Duodenal mucosa (tissue), 2 donors: ENCODE measurements around the gene PRKG1.
A peak's percentile ranks its signal among the peaks of the same experiment; 100 is the strongest.

Experiments used
- H3K27ac ChIP-seq: one replicate; pipeline ENCODE4 v1.7.0; 2013; ENCODE audit warnings: low read depth, low read length
- H3K27me3 ChIP-seq, 2 donors: one replicate each; pipeline ENCODE4 v1.7.0; 2013; ENCODE audit warnings: low read length in 2 of 2, control low read depth in 1 of 2; ENCODE audit not compliant: insufficient read depth in 2 of 2, control insufficient read depth in 1 of 2
- H3K36me3 ChIP-seq, 2 donors: one replicate each; pipeline ENCODE4 v1.7.0; 2013; ENCODE audit warnings: low read length in 2 of 2, control low read depth in 1 of 2; ENCODE audit not compliant: insufficient read depth in 2 of 2, control insufficient read depth in 1 of 2
- H3K4me1 ChIP-seq, 2 donors: one replicate each; pipeline ENCODE4 v1.7.0; 2013; ENCODE audit warnings: low read length in 2 of 2, control low read depth in 1 of 2; ENCODE audit not compliant: insufficient read depth in 2 of 2, control insufficient read depth in 1 of 2
- H3K4me3 ChIP-seq, 2 donors: one replicate each; pipeline ENCODE4 v1.7.0; 2013; ENCODE audit warnings: low read length in 2 of 2, low read depth in 1 of 2
- H3K9ac ChIP-seq, 2 donors: one replicate each; pipeline ENCODE4 v1.7.0; 2013; ENCODE audit warnings: low read length in 2 of 2, low read depth in 1 of 2
- H3K9me3 ChIP-seq, 2 donors: one replicate each; pipeline ENCODE4 v1.7.0; 2013; ENCODE audit warnings: low read length in 2 of 2, control low read depth in 1 of 2; ENCODE audit not compliant: control insufficient read depth in 1 of 2

Gene PRKG1

DNA sequence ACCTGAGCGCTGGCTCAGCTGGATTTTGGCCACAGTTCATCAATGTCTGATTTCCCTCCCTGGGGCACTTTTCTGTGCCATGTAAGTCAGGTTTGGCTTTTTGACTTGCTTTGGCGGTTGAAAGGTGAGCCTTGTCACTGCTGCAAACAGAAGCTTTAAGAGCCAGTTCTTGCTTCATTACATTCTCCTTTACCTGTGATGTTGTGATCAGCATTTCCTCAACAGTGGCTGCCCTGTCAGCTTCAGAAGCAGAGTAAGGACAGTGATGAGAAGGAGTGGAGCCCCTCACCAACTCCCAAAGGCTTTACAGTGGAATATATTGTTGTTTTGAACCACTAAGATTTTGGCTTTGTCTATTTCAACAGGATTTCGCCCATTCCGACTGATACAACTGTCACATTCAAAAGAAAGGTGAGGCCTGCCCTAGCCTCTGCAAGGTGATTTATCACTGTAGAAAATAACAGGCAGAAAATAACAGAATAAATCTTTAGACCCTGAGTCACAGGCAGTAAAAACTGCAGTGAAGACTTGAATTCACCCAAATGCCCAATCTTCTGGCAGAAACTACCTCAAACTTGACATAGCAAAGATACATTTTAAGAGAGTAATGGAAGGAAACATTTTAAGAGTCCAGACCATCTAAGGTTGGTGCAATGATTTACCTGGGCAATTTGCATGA is 1226.5 kb downstream of the PRKG1 start:
- Histone ChIP-seq H3K9ac (no peak overlapping the region), H3K4me3 (no peak overlapping the region), H3K27me3 (no peaks in the 10 kb centered on the region), H3K36me3 (no peaks in the 10 kb centered on the region), H3K9me3 (no peaks in the 10 kb centered on the region), H3K4me1 (no peaks in the 10 kb centered on the region), H3K27ac (no peak overlapping the region)

DNA sequence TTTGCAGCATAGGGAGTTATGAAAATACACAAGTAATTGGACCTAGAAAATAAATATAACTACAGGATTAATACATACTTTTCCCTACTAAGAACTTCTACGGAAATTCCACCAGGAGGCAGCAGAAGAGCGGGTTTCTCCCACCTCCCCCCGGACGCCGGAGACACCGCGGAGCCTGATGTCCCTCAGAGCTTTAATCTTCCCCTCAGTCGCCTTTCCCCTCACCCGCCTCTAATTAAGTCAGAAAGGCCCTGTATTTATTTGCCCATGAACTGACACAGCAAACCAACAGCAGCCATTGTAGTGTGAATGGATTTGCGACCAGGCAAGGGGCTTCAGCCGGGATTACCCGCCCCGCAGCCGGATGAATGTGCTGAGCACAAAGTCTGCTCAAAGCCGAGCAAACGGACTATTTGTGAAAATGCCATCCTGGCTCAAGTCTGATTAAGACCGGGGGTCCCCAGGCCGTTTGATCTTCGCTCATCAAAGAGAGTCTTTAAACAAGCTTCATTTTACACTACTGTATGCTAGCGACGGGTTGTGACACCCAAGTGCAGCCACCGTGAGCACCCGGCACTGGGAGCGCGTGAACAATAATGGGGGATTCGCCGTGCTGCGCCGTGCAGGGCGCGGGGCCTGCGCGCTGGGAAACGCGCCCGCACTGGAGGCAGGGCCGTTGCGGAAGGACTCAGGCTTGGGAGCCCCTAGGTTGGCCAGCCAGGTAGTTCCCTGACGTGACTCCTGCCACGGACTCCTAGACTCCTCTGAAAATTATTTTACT is 1234.2 kb downstream of the PRKG1 start:
- Histone ChIP-seq H3K9me3 (no peaks in the 10 kb centered on the region), H3K36me3 (no peaks in the 10 kb centered on the region), H3K27me3 (peaks cover 13 to 21% of the 10 kb centered on the region in 2 donors), H3K4me3 (peak overlapping the region; percentile 74 to 81), H3K27ac (no peak overlapping the region), H3K4me1 (peaks cover 6 to 8% of the 10 kb centered on the region in 2 donors), H3K9ac (peak overlapping the region; percentile 39 to 51)

DNA sequence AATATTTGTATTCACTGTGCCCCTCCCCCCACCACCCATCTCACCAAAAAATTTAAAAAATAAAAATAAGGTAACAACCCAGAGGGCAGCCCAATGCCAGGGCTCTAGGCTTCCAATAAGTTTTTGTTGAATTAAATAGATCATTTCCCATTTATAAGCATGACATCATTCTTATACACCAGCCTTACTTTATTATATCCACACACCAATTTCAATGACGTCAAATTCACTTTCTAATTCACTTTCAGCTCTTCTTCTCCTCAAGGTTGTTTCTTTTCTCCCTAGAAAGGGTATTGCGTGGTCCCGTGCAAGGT is 1238.6 kb downstream of the PRKG1 start:
- Histone ChIP-seq H3K9ac (no peak overlapping the region), H3K36me3 (no peaks in the 10 kb centered on the region), H3K27me3 (peaks cover 17 to 41% of the 10 kb centered on the region in 2 donors), H3K27ac (no peak overlapping the region), H3K9me3 (no peaks in the 10 kb centered on the region), H3K4me3 (peak overlapping the region; percentile 70 to 73), H3K4me1 (peaks cover 10 to 21% of the 10 kb centered on the region in 2 donors)

DNA sequence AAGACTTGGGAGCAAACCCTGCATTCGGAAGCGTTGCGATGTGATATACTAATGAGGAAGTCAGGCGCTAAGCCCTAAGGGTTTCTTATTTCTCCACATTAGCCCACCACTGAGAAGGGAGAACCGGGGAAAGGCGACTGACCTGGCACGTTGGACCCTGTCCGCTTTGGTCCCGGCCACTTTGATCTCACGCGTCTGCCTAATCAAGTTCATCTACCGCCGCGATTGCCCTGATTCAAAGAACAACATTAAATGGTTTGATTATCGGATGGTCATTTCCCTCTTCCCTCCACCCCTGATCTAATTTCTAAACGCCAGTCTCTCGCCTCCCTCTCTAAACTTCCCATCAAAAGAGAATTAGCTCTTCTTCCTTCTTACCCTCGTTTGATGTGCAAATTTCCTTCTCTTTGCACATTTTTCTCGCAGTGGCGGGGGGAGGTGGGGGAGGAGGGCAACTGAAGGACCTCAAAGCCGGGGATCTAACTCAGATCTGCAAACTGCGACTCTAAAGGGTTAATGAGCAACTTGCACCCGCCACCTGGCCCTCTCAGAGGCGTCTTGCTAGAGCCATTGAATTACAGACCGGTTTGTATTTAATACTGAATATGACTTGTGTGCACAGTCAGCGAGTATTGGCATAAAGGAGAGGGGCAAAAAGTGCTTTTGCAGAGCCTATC is 1239.1 kb downstream of the PRKG1 start:
- H3K4me1 ChIP-seq = peaks cover 10 to 20% of the 10 kb centered on the region in 2 donors
- H3K9ac ChIP-seq = no peak overlapping the region
- H3K27me3 ChIP-seq = peaks cover 17 to 41% of the 10 kb centered on the region in 2 donors
- H3K36me3 ChIP-seq = no peaks in the 10 kb centered on the region
- no peak overlapping the region for H3K27ac ChIP-seq
- peak overlapping the region; percentile 70 to 73 for H3K4me3 ChIP-seq
- H3K9me3 ChIP-seq = no peaks in the 10 kb centered on the region

DNA sequence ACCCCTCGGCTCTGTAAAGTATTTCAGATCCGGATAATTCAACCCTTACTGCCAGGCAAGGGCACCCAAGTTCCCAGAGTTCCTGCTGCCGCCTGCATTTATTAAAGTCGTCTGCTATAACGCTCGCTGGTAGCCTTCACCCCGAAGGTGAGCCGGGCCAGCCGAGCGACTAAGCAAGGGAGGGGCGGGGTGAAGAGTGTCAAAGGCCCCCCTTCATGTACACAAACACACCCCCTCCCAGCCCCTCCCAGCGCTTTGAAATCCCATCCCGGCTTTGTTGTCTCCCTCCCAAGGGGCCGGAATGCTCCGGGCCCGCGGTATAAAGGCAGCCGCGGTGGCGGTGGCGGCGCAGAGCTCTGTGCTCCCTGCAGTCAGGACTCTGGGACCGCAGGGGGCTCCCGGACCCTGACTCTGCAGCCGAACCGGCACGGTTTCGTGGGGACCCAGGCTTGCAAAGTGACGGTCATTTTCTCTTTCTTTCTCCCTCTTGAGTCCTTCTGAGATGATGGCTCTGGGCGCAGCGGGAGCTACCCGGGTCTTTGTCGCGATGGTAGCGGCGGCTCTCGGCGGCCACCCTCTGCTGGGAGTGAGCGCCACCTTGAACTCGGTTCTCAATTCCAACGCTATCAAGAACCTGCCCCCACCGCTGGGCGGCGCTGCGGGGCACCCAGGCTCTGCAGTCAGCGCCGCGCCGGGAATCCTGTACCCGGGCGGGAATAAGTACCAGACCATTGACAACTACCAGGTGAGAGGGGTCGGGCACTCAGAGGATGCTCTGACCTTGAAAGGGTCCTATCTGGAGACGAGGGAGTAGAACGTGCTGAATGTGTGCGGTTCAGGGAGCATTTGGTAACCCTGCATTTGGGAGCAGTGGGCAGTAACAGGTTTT is 1239.9 kb downstream of the PRKG1 start, which contains the start of gene DKK1:
Gene DKK1, plus strand, starts transcription at position 349 of the 889 bp plus-strand sequence. Its CDS starts 154 bp downstream, at position 503.
- no peaks in the 10 kb centered on the region for H3K36me3 ChIP-seq
- peak within 1 kb of the TSS in 1 of 2 donors; percentile 12 for H3K9ac ChIP-seq
- no peaks in the 10 kb centered on the region for H3K9me3 ChIP-seq
- H3K4me1 ChIP-seq = peaks cover 10 to 16% of the 10 kb centered on the region in 2 donors
- H3K27me3 ChIP-seq = peaks cover 17 to 35% of the 10 kb centered on the region in 2 donors
- H3K4me3 ChIP-seq = peak within 1 kb of the TSS; percentile 70 to 73
- no peak within 1 kb of the TSS for H3K27ac ChIP-seq

DNA sequence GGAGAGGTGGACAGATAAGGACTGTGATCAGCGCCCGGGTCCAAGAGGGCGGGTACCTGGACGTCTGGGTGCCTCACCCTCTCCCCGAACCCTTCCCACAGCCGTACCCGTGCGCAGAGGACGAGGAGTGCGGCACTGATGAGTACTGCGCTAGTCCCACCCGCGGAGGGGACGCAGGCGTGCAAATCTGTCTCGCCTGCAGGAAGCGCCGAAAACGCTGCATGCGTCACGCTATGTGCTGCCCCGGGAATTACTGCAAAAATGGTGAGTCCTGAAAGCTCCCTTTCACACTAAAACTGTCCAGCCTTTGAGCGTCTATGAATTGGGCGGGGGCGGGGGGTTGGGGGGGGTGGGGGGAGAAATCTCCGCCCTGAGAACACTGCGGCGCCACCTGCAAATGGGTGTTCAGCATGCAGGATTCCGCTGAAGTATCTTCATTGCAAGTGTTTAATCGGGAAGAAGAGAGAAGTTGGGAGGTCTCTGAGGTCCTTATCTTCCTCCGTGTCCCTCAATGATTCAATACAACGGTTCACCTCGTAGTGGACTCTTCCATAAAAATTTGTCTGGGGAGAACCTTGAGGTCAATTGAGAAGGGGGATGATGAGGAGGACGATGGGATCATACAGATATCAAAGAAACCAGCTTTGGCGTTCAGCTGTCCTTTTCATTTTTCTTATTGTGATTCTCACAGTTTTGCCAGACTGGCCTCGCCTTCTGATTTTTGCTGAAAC is 1240.7 kb downstream of the PRKG1 start:
- Histone ChIP-seq H3K9me3 (no peaks in the 10 kb centered on the region), H3K36me3 (no peaks in the 10 kb centered on the region), H3K9ac (no peak overlapping the region), H3K27ac (no peak overlapping the region), H3K27me3 (peaks cover 12 to 32% of the 10 kb centered on the region in 2 donors), H3K4me1 (peaks cover 10 to 16% of the 10 kb centered on the region in 2 donors), H3K4me3 (peak overlapping the region; percentile 70 to 73)

DNA sequence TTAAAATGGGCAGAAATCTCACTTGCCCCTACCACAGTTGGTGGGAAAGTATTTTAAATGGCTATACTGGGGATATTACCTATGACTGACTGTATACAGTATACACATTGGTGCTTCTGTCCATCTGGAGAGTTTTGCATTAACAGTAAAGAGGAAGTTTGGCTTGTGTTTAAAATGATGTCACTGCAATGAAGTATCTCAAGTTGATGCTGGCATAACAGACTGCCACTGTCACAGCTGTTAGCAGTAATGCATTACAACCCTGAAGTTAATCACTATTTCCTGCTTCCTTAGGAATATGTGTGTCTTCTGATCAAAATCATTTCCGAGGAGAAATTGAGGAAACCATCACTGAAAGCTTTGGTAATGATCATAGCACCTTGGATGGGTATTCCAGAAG is 1241.7 kb downstream of the PRKG1 start:
- no peak overlapping the region for H3K9ac ChIP-seq
- H3K27ac ChIP-seq = no peak overlapping the region
- H3K27me3 ChIP-seq = peaks cover 11 to 32% of the 10 kb centered on the region in 2 donors
- no peaks in the 10 kb centered on the region for H3K9me3 ChIP-seq
- H3K36me3 ChIP-seq = no peaks in the 10 kb centered on the region
- no peak overlapping the region for H3K4me3 ChIP-seq
- H3K4me1 ChIP-seq = peaks cover 10 to 16% of the 10 kb centered on the region in 2 donors

DNA sequence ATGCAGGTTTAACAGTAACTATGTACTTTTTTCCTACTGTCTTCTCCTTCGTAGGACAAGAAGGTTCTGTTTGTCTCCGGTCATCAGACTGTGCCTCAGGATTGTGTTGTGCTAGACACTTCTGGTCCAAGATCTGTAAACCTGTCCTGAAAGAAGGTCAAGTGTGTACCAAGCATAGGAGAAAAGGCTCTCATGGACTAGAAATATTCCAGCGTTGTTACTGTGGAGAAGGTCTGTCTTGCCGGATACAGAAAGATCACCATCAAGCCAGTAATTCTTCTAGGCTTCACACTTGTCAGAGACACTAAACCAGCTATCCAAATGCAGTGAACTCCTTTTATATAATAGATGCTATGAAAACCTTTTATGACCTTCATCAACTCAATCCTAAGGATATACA is 1242.2 kb downstream of the PRKG1 start:
- no peak overlapping the region for H3K4me3 ChIP-seq

DNA sequence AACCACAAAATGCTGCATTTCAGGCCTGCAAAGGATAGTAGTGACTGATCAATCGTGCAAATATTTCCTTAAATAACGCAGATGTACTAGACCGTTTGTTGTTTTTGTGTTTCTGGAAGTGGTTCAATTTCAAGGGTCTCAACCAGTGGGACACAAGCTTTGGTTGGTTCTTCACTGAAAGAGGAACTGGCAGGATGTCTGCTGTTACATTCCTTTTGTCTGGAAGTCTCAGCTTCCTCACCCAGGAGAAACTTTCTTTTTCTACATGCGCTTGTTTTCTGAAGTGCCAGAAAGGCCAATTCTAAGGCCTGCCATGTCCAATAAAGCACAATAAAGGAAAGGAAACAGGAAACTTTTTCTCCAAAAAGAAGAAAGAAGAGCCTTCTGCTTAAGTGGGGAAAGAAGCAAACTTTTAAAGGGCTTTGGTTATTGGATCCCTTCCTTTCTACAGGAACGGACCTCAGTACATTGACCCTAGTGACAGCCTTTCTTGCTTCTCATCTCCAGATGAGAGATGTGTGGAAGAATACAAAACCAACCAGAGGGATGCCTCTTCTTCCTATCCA is 1243.9 kb downstream of the PRKG1 start:
- no peak overlapping the region for H3K27ac ChIP-seq
- peaks cover 7 to 15% of the 10 kb centered on the region in 2 donors for H3K4me1 ChIP-seq
- peaks cover 6 to 22% of the 10 kb centered on the region in 2 donors for H3K27me3 ChIP-seq
- no peaks in the 10 kb centered on the region for H3K9me3 ChIP-seq
- no peaks in the 10 kb centered on the region for H3K36me3 ChIP-seq
- H3K9ac ChIP-seq = no peak overlapping the region
- no peak overlapping the region for H3K4me3 ChIP-seq

More for the DNA sequence above, 1242.2 kb downstream of the PRKG1 start:
- H3K9ac ChIP-seq = no peak overlapping the region
- peaks cover 10 to 16% of the 10 kb centered on the region in 2 donors for H3K4me1 ChIP-seq
- peaks cover 11 to 27% of the 10 kb centered on the region in 2 donors for H3K27me3 ChIP-seq
- no peaks in the 10 kb centered on the region for H3K36me3 ChIP-seq
- no peak overlapping the region for H3K27ac ChIP-seq
- H3K9me3 ChIP-seq = no peaks in the 10 kb centered on the region
